IMR-90 (cell line): ENCODE data around the gene EBF3. TPM values are rescaled to one million over a fixed set of nuclear protein-coding genes. Genes with fewer than 3 reads are reported as not detected.

Experiments
- ATAC-seq: fragments of 200-7000 bp; cut with Tn5 transposase; 2 replicates; pipeline ENCODE4 v1.9.1; 2020; ENCODE audit warnings: low read depth, mild to moderate bottlenecking, moderate library complexity
- BruUV-seq: library from RNA; stranded (reverse); fragments of 400-500 nt; replicated peaks from 2 replicates; lab custom pipeline; 2021; lab: Mats Ljungman, UMichigan
- CTCF ChIA-PET: fragments of 300-600 bp; formaldehyde crosslinking; extraction: SDS; loops from one replicate; lab custom pipeline; 2021; ENCODE audit warnings: antibody characterized with exemption; lab: Yijun Ruan, JAX
- POLR2A ChIA-PET: fragments of 300-600 bp; sonication (Branson Sonifier 250); formaldehyde crosslinking; loops from one replicate; lab custom pipeline; 2022; ENCODE audit warnings: antibody characterized with exemption; ENCODE audit not compliant: unreplicated experiment; lab: Charles Lee
- DNase-seq: peaks from one replicate; pipeline ENCODE4 v3.0.0; 2013
- H2AFZ ChIP-seq: replicated peaks from 2 replicates; pipeline ENCODE3; 2013; ENCODE audit warnings: low read length, mild to moderate bottlenecking; ENCODE audit not compliant: poor library complexity
- H2AK5ac ChIP-seq: 2 replicates; pipeline ENCODE4 v1.6.1; 2013; ENCODE audit warnings: low read depth, low read length, inconsistent platforms
- H2AK9ac ChIP-seq: replicated peaks from 2 replicates; pipeline ENCODE3; 2013; ENCODE audit warnings: mild to moderate bottlenecking, low read depth, low read length, moderate library complexity; ENCODE audit not compliant: poor library complexity
- H2BK120ac ChIP-seq: 2 replicates; pipeline ENCODE4 v1.6.1; 2013; ENCODE audit warnings: low read depth, low read length, inconsistent platforms
- H2BK15ac ChIP-seq: 3 replicates; pipeline ENCODE4 v1.6.1; 2013; ENCODE audit warnings: low read depth, low read length, inconsistent platforms
- H2BK20ac ChIP-seq: 2 replicates; pipeline ENCODE4 v1.6.1; 2013; ENCODE audit warnings: low read depth, mild to moderate bottlenecking, inconsistent platforms, low read length, moderate library complexity
- H2BK5ac ChIP-seq: 2 replicates; pipeline ENCODE4 v1.6.1; 2013; ENCODE audit warnings: mild to moderate bottlenecking, low read depth, low read length, inconsistent platforms; ENCODE audit not compliant: poor library complexity, severe bottlenecking
- H3K14ac ChIP-seq: replicated peaks from 2 replicates; pipeline ENCODE4 v1.6.1; 2013; ENCODE audit warnings: low read depth, low read length, inconsistent platforms
- H3K18ac ChIP-seq: 2 replicates; pipeline ENCODE4 v1.6.1; 2013; ENCODE audit warnings: low read depth, low read length, control low read depth
- H3K23ac ChIP-seq: 2 replicates; pipeline ENCODE4 v1.6.1; 2013; ENCODE audit warnings: low read depth, low read length, inconsistent platforms
- H3K27ac ChIP-seq: 2 replicates; pipeline ENCODE4 v1.5.1; 2013; ENCODE audit warnings: mild to moderate bottlenecking, control low read depth, low read length; ENCODE audit not compliant: insufficient read depth
- H3K27me3 ChIP-seq: 2 replicates; pipeline ENCODE4 v1.6.1; 2013; ENCODE audit warnings: low read length; ENCODE audit not compliant: control insufficient read depth, insufficient read depth
- H3K36me3 ChIP-seq: 2 replicates; pipeline ENCODE4 v1.6.1; 2013; ENCODE audit warnings: low read length, mixed read lengths; ENCODE audit not compliant: control insufficient read depth, insufficient read depth
- H3K4ac ChIP-seq: 2 replicates; pipeline ENCODE4 v1.6.1; 2013; ENCODE audit warnings: low read depth, low read length, inconsistent platforms
- H3K4me1 ChIP-seq: 2 replicates; pipeline ENCODE4 v1.6.1; 2013; ENCODE audit warnings: low read length, mixed read lengths; ENCODE audit not compliant: control insufficient read depth, insufficient read depth
- H3K4me2 ChIP-seq: 2 replicates; pipeline ENCODE4 v1.6.1; 2013; ENCODE audit warnings: low read depth, mild to moderate bottlenecking, control low read depth, low read length, moderate library complexity
- H3K4me3 ChIP-seq: 2 replicates; pipeline ENCODE4 v1.5.1; 2013; ENCODE audit warnings: low read depth, mild to moderate bottlenecking, control low read depth, low read length, moderate library complexity; ENCODE audit not compliant: insufficient read depth
- H3K56ac ChIP-seq: 2 replicates; pipeline ENCODE4 v1.6.1; 2013; ENCODE audit warnings: low read length, inconsistent platforms; ENCODE audit not compliant: insufficient read depth; ENCODE audit errors: extremely low read depth
- H3K79me1 ChIP-seq, 2 experiments: 2 replicates each; pipeline ENCODE4 v1.6.1; 2013; ENCODE audit warnings: low read length in 2 of 2, inconsistent platforms in 1 of 2, low read depth in 1 of 2
- H3K9ac ChIP-seq: 2 replicates; pipeline ENCODE4 v1.6.1; 2013; ENCODE audit warnings: low read depth, low read length, control low read depth
- H3K9me1 ChIP-seq: 2 replicates; pipeline ENCODE4 v1.6.1; 2013; ENCODE audit warnings: low read length, inconsistent platforms; ENCODE audit not compliant: insufficient read depth
- H3K9me3 ChIP-seq: 2 replicates; pipeline ENCODE4 v1.6.1; 2013; ENCODE audit warnings: low read length; ENCODE audit not compliant: control insufficient read depth, insufficient read depth
- H4K20me1 ChIP-seq: 2 replicates; pipeline ENCODE4 v1.6.1; 2013; ENCODE audit warnings: low read length, inconsistent platforms; ENCODE audit not compliant: insufficient read depth
- H4K5ac ChIP-seq: 2 replicates; pipeline ENCODE4 v1.6.1; 2013; ENCODE audit warnings: mild to moderate bottlenecking, low read depth, low read length, control low read depth
- H4K8ac ChIP-seq, 2 experiments: 2 replicates each; pipeline ENCODE4 v1.6.1; 2013; ENCODE audit warnings: low read depth in 2 of 2, low read length in 2 of 2, control low read depth in 1 of 2, inconsistent platforms in 1 of 2
- H4K91ac ChIP-seq: 2 replicates; pipeline ENCODE4 v1.6.1; 2013; ENCODE audit warnings: low read depth, low read length, inconsistent platforms; ENCODE audit not compliant: insufficient read depth
- CHD1 ChIP-seq: IDR thresholded peaks from 2 replicates; pipeline ENCODE4 v1.6.1; 2012; ENCODE audit warnings: low read depth, low read length, improper control_type of control experiment
- FOS ChIP-seq: fragments of 150-350 bp; IDR thresholded peaks from 2 replicates; pipeline ENCODE4 v1.6.1; 2016; ENCODE audit warnings: low read depth, low read length
- MAFK ChIP-seq: IDR thresholded peaks from 2 replicates; pipeline ENCODE4 v1.6.1; 2012; ENCODE audit warnings: low read depth, low read length, improper control_type of control experiment
- MAZ ChIP-seq: IDR thresholded peaks from 2 replicates; pipeline ENCODE4 v1.6.1; 2012; ENCODE audit warnings: low read depth, mild to moderate bottlenecking, low read length, improper control_type of control experiment, moderate library complexity, borderline replicate concordance
- MXI1 ChIP-seq: IDR thresholded peaks from 2 replicates; pipeline ENCODE4 v1.6.1; 2012; ENCODE audit warnings: low read depth, mild to moderate bottlenecking, low read length, moderate library complexity, borderline replicate concordance
- NFE2L2 ChIP-seq: fragments of 150-350 bp; IDR thresholded peaks from 2 replicates; pipeline ENCODE4 v1.6.1; 2016; ENCODE audit warnings: low read depth, mild to moderate bottlenecking, low read length
- POLR2A ChIP-seq: IDR thresholded peaks from 2 replicates; pipeline ENCODE4 v1.6.1; 2012; ENCODE audit warnings: mild to moderate bottlenecking, low read depth, low read length
- RAD21 ChIP-seq: IDR thresholded peaks from 2 replicates; pipeline ENCODE4 v1.6.1; 2012; ENCODE audit warnings: low read length, improper control_type of control experiment
- RCOR1 ChIP-seq: IDR thresholded peaks from 2 replicates; pipeline ENCODE4 v1.6.1; 2012; ENCODE audit warnings: mild to moderate bottlenecking, low read length, improper control_type of control experiment; ENCODE audit not compliant: insufficient replicate concordance
- WGBS, 2 experiments: methylation state at CpG; one replicate each; pipeline versions ENCODE4 v1.1.5 to v1.1.7; 2013; ENCODE audit warnings: missing lambda C conversion rate in 2 of 2; ENCODE audit not compliant: insufficient read length in 1 of 2; ENCODE audit errors: extremely low coverage in 2 of 2; 5-methylcytosine and 5-hydroxymethylcytosine counted together
- dilution Hi-C: fragments of 300-500 bp; cut with HindIII; formaldehyde crosslinking; loops from one replicate; pipeline ENCODE4 v1.14.3; 2018; ENCODE audit warnings: low sequenced_read_pairs; ENCODE audit not compliant: unreplicated experiment
- in situ Hi-C: fragments of 300-500 bp; cut with MboI; formaldehyde crosslinking; loops from 3 replicates; pipeline ENCODE4 v1.14.3; 2019; ENCODE audit warnings: low sequenced_read_pairs, inconsistent platforms, mixed read lengths
- intact Hi-C: fragments of 100-400 bp; cut with micrococcal nuclease; formaldehyde crosslinking; loops from 2 replicates; pipeline ENCODE4 v1.10.0; 2022
- polyA plus RNA-seq, 3 experiments: library from polyadenylated mRNA; depleted of rRNA; stranded (reverse); fragments of >200 nt; gene quantifications; 2 replicates each; pipeline ENCODE4 v1.2.3, GENCODE V29; 2012; ENCODE audit warnings: low replicate concordance in 1 of 3
- total RNA-seq: library from RNA; depleted of rRNA; stranded (reverse); fragments of >200 nt; gene quantifications from 2 replicates; pipeline ENCODE4 v1.2.3, GENCODE V29; 2012
- TF ChIP-seq, protein P1 (sequence below): fragments of 150-350 bp; IDR thresholded peaks from 2 replicates; pipeline ENCODE4 v1.6.1; 2016; ENCODE audit warnings: low read depth, mild to moderate bottlenecking, low read length, moderate library complexity, borderline replicate concordance
- TF ChIP-seq, protein P2 (sequence below): fragments of 150-350 bp; IDR thresholded peaks from 2 replicates; pipeline ENCODE4 v1.6.1; 2017; ENCODE audit warnings: mild to moderate bottlenecking, antibody characterized with exemption, low read length, low read depth
- TF ChIP-seq, protein P3 (sequence below): conservative IDR thresholded peaks from 2 replicates; pipeline ENCODE4 v1.5.1; 2012; ENCODE audit warnings: mild to moderate bottlenecking, low read depth, low read length, improper control_type of control experiment

The EBF3 gene
- total and polyA plus RNA-seq, 2 of the 4 experiments (the other 2 are of a cell fraction): 0.36 to 0.70 TPM

DNA sequence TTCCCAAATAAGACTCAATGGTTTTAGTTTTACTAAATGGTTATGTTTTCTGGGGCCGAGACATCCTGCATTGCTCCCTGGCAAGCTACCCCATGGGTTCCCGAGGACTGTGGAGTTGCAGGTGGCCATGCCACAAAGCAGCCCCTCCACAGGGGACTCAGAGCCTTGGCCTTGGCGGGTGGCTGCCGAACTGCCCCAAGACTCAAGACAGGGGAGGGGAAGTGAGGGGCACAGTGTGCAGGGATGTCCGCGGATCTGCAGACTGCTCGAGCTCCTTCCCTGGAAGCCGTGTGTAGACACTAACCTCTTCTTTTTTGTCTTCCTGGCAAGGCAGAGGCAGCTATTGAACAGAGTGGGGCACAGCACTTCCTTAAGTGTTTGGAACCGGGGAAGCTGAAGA is 154.6 kb downstream of the EBF3 start:
- Histone ChIP-seq H2BK120ac (no peak overlapping the region), H3K9ac (no peak overlapping the region), H3K79me1 (no peaks in the 10 kb centered on the region), H3K56ac (no peak overlapping the region), H2AK5ac (no peak overlapping the region), H3K9me1 (no peaks in the 10 kb centered on the region), H2BK5ac (no peak overlapping the region), H4K8ac (no peak overlapping the region), H2BK20ac (no peak overlapping the region), H3K23ac (no peak overlapping the region), H3K4ac (no peak overlapping the region), H2BK15ac (no peak overlapping the region), H3K9me3 (peaks cover 27% of the 10 kb centered on the region), H2AK9ac (no peak overlapping the region), H3K14ac (no peak overlapping the region), H4K20me1 (no peaks in the 10 kb centered on the region), H3K27me3 (no peaks in the 10 kb centered on the region), H4K91ac (no peak overlapping the region), H3K4me1 (no peaks in the 10 kb centered on the region), H3K4me3 (no peak overlapping the region), H3K4me2 (no peak overlapping the region), H2AFZ (no peak overlapping the region), H3K18ac (no peak overlapping the region), H4K5ac (no peak overlapping the region), H3K27ac (no peak overlapping the region), H3K36me3 (no peaks in the 10 kb centered on the region)
- TF ChIP-seq MAZ (no peak), POLR2A (no peak), NFE2L2 (no peak), RAD21 (no peak), CHD1 (no peak), MXI1 (no peak), RCOR1 (no peak), FOS (no peak), MAFK (no peak)
- TF ChIP-seq, protein P1, sequence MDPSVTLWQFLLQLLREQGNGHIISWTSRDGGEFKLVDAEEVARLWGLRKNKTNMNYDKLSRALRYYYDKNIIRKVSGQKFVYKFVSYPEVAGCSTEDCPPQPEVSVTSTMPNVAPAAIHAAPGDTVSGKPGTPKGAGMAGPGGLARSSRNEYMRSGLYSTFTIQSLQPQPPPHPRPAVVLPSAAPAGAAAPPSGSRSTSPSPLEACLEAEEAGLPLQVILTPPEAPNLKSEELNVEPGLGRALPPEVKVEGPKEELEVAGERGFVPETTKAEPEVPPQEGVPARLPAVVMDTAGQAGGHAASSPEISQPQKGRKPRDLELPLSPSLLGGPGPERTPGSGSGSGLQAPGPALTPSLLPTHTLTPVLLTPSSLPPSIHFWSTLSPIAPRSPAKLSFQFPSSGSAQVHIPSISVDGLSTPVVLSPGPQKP: no peak
- TF ChIP-seq, protein P2, sequence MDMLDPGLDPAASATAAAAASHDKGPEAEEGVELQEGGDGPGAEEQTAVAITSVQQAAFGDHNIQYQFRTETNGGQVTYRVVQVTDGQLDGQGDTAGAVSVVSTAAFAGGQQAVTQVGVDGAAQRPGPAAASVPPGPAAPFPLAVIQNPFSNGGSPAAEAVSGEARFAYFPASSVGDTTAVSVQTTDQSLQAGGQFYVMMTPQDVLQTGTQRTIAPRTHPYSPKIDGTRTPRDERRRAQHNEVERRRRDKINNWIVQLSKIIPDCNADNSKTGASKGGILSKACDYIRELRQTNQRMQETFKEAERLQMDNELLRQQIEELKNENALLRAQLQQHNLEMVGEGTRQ: no peak
- TF ChIP-seq, protein P3, sequence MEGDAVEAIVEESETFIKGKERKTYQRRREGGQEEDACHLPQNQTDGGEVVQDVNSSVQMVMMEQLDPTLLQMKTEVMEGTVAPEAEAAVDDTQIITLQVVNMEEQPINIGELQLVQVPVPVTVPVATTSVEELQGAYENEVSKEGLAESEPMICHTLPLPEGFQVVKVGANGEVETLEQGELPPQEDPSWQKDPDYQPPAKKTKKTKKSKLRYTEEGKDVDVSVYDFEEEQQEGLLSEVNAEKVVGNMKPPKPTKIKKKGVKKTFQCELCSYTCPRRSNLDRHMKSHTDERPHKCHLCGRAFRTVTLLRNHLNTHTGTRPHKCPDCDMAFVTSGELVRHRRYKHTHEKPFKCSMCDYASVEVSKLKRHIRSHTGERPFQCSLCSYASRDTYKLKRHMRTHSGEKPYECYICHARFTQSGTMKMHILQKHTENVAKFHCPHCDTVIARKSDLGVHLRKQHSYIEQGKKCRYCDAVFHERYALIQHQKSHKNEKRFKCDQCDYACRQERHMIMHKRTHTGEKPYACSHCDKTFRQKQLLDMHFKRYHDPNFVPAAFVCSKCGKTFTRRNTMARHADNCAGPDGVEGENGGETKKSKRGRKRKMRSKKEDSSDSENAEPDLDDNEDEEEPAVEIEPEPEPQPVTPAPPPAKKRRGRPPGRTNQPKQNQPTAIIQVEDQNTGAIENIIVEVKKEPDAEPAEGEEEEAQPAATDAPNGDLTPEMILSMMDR: no peak
- ChIA-PET CTCF (no interaction called here), POLR2A (no interaction called here)
- DNase-seq: no peak
- no CpG with 5 or more reads among the region's 9 CpGs for WGBS, 2 experiments
- dilution Hi-C loops: no loop called here
- no peak for ATAC-seq
- intact Hi-C loops: no loop called here
- in situ Hi-C loops: no loop called here
- no TSS peak for BruUV-seq
